Ishikawa (cell line): ENCODE measurements around the gene ALDH1A2.

Experiments
- CEBPB ChIP-seq: IDR thresholded peaks from 2 replicates; pipeline ENCODE4 v1.6.1; 2012
- EP300 ChIP-seq: IDR thresholded peaks from 2 replicates; pipeline ENCODE4 v1.6.1; 2012; ENCODE audit warnings: borderline replicate concordance
- TEAD4 ChIP-seq: IDR thresholded peaks from 2 replicates; pipeline ENCODE4 v1.6.1; 2012

DNA sequence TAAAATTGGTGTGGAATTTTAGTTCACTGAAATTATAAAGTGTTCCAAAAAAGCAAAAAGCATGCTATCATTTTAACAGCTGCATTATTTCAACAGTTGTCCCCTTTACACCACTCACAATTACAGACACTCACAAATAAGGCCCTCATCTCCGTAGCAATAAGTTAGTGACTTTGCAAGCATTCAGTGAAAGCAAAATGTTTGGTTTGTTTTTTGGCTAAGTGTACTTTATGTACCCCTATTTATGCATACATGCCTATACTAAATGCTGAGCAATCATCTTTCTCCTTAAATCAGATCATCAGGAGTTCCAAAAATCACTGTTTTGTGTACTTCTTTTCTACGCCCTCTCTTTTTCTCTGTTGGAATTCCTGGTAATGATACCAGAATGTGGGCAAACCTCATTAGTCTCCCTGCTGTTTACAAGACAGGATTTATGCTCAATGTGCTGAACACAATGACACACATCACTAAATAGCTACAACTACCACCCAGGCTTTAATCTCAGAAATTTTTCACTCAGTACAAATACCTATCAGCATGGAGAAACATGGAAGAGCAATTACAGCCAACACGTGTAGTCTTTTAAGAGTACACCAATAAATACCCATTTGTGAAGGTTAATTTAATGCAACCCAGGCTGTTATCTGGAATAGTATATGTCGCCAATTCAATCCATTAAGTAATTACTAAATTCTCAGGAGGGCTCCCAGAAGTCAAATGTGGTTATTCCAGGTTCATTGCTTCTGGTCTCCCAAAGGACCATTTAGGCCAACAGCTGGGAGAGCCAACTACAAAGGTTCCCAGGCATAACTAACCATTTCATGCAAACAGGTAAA, 12.0 kb downstream of the ALDH1A2 start:
- TF ChIP-seq CEBPB, result no peak
- TF ChIP-seq TEAD4, result peak; percentile 23; the same call in 1 of the 2 replicates
- TF ChIP-seq EP300, result no peak
